Endodermal cell (in vitro differentiated cells): ENCODE data around the gene CASZ1. TPM values are rescaled to one million over a fixed set of nuclear protein-coding genes. Genes with fewer than 3 reads are reported as not detected.
A peak's percentile ranks its signal among the peaks of the same experiment; 100 is the strongest.

Experiments
- DNase-seq: peaks from one replicate; pipeline ENCODE4 v3.0.0-alpha.2; 2017
- H3K27ac ChIP-seq: 2 replicates; pipeline ENCODE4 v1.5.1; 2013; ENCODE audit warnings: mild to moderate bottlenecking, low read depth, low read length, moderate library complexity
- H3K27me3 ChIP-seq: 2 replicates; pipeline ENCODE4 v1.6.1; 2013; ENCODE audit warnings: mild to moderate bottlenecking, low read length, moderate library complexity; ENCODE audit not compliant: insufficient read depth, control insufficient read depth, poor library complexity, severe bottlenecking
- H3K36me3 ChIP-seq: 2 replicates; pipeline ENCODE4 v1.7.0; 2013; ENCODE audit warnings: mild to moderate bottlenecking, low read length, moderate library complexity; ENCODE audit not compliant: control insufficient read depth, insufficient read depth
- H3K4me1 ChIP-seq: one replicate; pipeline ENCODE4 v1.7.0; 2013; ENCODE audit warnings: low read length; ENCODE audit not compliant: control insufficient read depth, insufficient read depth
- H3K4me3 ChIP-seq: 2 replicates; pipeline ENCODE4 v1.5.1; 2013; ENCODE audit warnings: mild to moderate bottlenecking, low read length, moderate library complexity
- H3K9ac ChIP-seq: 2 replicates; pipeline ENCODE4 v1.6.1; 2013; ENCODE audit warnings: mild to moderate bottlenecking, low read length, moderate library complexity; ENCODE audit not compliant: poor library complexity, severe bottlenecking; ENCODE audit errors: extremely low read depth
- H3K9me3 ChIP-seq: 2 replicates; pipeline ENCODE4 v1.6.1; 2013; ENCODE audit warnings: mild to moderate bottlenecking, low read length, moderate library complexity; ENCODE audit not compliant: control insufficient read depth
- H3K27ac Mint-ChIP-seq: 2 replicates; pipeline ENCODE4 v1.8.0; 2020; ENCODE audit warnings: mixed read lengths
- H3K27me3 Mint-ChIP-seq: 2 replicates; pipeline ENCODE4 v1.8.0; 2021; ENCODE audit warnings: mild to moderate bottlenecking, mixed read lengths; ENCODE audit not compliant: insufficient read depth
- H3K36me3 Mint-ChIP-seq: 2 replicates; pipeline ENCODE4 v1.8.0; 2020; ENCODE audit warnings: low read depth, mixed read lengths
- H3K4me1 Mint-ChIP-seq: 2 replicates; pipeline ENCODE4 v1.8.0; 2020; ENCODE audit warnings: mixed read lengths
- H3K4me3 Mint-ChIP-seq: 2 replicates; pipeline ENCODE4 v1.8.0; 2020; ENCODE audit warnings: mild to moderate bottlenecking, moderate library complexity, mixed read lengths
- H3K9me3 Mint-ChIP-seq: 2 replicates; pipeline ENCODE4 v1.8.0; 2020; ENCODE audit warnings: mild to moderate bottlenecking, mixed read lengths
- CTCF ChIP-seq: fragments of 200-600 bp; sonication (generic); conservative IDR thresholded peaks from 2 replicates; pipeline ENCODE4 v1.5.0; 2021; ENCODE audit warnings: antibody characterized with exemption, mild to moderate bottlenecking
- WGBS, 2 experiments: methylation state at CpG; one replicate each; pipeline versions ENCODE4 v1.1.5 to v1.1.7; 2013; ENCODE audit warnings: missing lambda C conversion rate in 2 of 2, mixed read lengths in 1 of 2; ENCODE audit not compliant: insufficient coverage in 1 of 2, insufficient read length in 1 of 2; 5-methylcytosine and 5-hydroxymethylcytosine counted together
- total RNA-seq, 2 donors: library from RNA; stranded (reverse); fragmentation: NEBNext Ultra II Directional in 1 of 2; extraction: Animal tissue kit (Norgen Biotek cat#: 25700) in 1 of 2; gene quantifications; 2 replicates in 1 of 2; 3 replicates in 1 of 2; pipeline ENCODE4 v1.2.1, GENCODE V29; 2021

CASZ1 gene
- total RNA-seq, 2 donors from 2014 or later, result 3.5 to 5.9 TPM

GRCh38 chr1:10694274-10694632 is 102.2 kb downstream of the CASZ1 start:
- no peak for TF ChIP-seq CTCF
- no peak overlapping the region for H3K27ac Mint-ChIP-seq
- peaks cover 1% of the 10 kb centered on the region for H3K4me1 Mint-ChIP-seq
- no peak overlapping the region for H3K27ac ChIP-seq
- 0% methylated on average over 9 to 46 of the region's 46 CpGs for WGBS, 2 experiments
- DNase-seq, result no peak
- H3K27me3 ChIP-seq, result peaks cover 21% of the 10 kb centered on the region
- H3K36me3 ChIP-seq, result no peaks in the 10 kb centered on the region
- no peaks in the 10 kb centered on the region for H3K9me3 ChIP-seq
- peak overlapping the region; percentile 57 for H3K4me3 Mint-ChIP-seq
- no peak overlapping the region for H3K9ac ChIP-seq
- peaks cover 16% of the 10 kb centered on the region for H3K27me3 Mint-ChIP-seq
- H3K9me3 Mint-ChIP-seq, result no peaks in the 10 kb centered on the region
- H3K36me3 Mint-ChIP-seq, result no peaks in the 10 kb centered on the region
- H3K4me3 ChIP-seq, result no peak overlapping the region
- no peaks in the 10 kb centered on the region for H3K4me1 ChIP-seq

- H3K27ac ChIP-seq, result no peak overlapping the region
- peaks cover 16% of the 10 kb centered on the region for H3K27me3 Mint-ChIP-seq
- 0 to 1% methylated on average over 10 to 79 of the region's 79 CpGs for WGBS, 2 experiments
- H3K4me3 Mint-ChIP-seq, result peak overlapping the region; percentile 57
- peak overlapping the region; percentile 71 for H3K4me3 ChIP-seq
- no peak for DNase-seq
- no peaks in the 10 kb centered on the region for H3K9me3 Mint-ChIP-seq
- H3K27me3 ChIP-seq, result peaks cover 21% of the 10 kb centered on the region
- no peak for TF ChIP-seq CTCF
- no peaks in the 10 kb centered on the region for H3K36me3 ChIP-seq
- H3K9me3 ChIP-seq, result no peaks in the 10 kb centered on the region
- H3K36me3 Mint-ChIP-seq, result no peaks in the 10 kb centered on the region
- no peaks in the 10 kb centered on the region for H3K4me1 ChIP-seq
- no peak overlapping the region for H3K27ac Mint-ChIP-seq
- H3K9ac ChIP-seq, result no peak overlapping the region
- H3K4me1 Mint-ChIP-seq, result peaks cover 1% of the 10 kb centered on the region
These were observed 102.8 kb downstream of the CASZ1 start for GRCh38 chr1:10693497-10694273.

GRCh38 chr1:10693152-10693496 is 103.3 kb downstream of the CASZ1 start:
- Histone ChIP-seq H3K27ac (no peak overlapping the region), H3K27me3 (peaks cover 21% of the 10 kb centered on the region), H3K9ac (no peak overlapping the region), H3K9me3 (no peaks in the 10 kb centered on the region), H3K4me3 (peak overlapping the region; percentile 71), H3K4me1 (no peaks in the 10 kb centered on the region), H3K36me3 (no peaks in the 10 kb centered on the region)
- no peaks in the 10 kb centered on the region for H3K36me3 Mint-ChIP-seq
- H3K4me1 Mint-ChIP-seq, result peaks cover 1% of the 10 kb centered on the region
- peak overlapping the region; percentile 57 for H3K4me3 Mint-ChIP-seq
- WGBS, 2 experiments, result 84 to 88% methylated on average over 3 to 6 of the region's 6 CpGs
- peaks cover 16% of the 10 kb centered on the region for H3K27me3 Mint-ChIP-seq
- no peak for TF ChIP-seq CTCF
- no peak for DNase-seq
- no peaks in the 10 kb centered on the region for H3K9me3 Mint-ChIP-seq
- H3K27ac Mint-ChIP-seq, result no peak overlapping the region
